ENCODE data around the gene ILK. TPM values are rescaled to one million over a fixed set of nuclear protein-coding genes. Genes with fewer than 3 reads are reported as not detected.

The ILK gene
- 100 to 1,000 TPM; 125 to 136 TPM for total RNA-seq
- polyA plus RNA-seq (2013, experiment 1 of 2) = 117 TPM
- 112 TPM for polyA plus RNA-seq (2013, experiment 2 of 2)
- long read RNA-seq, experiment 1, transcript ILK-202 (12 exons, 2,074 nt) = minor isoform, 10 of 65 reads
- long read RNA-seq, experiment 1, transcript ILK-203 (13 exons, 1,692 nt) = major isoform, 13 of 65 reads
- long read RNA-seq, experiment 1, transcript ILK-201 (13 exons, 1,802 nt) = minor isoform, 7 of 65 reads
- long read RNA-seq, experiment 1, partial matches to known transcripts = 22 of 65 reads
- long read RNA-seq, experiment 1, other reads (novel, unspliced or antisense) = 12 of 65 reads
- long read RNA-seq, experiment 2, transcript ILK-212 (12 exons, 1,617 nt) = minor isoform, 51 of 281 reads
- long read RNA-seq, experiment 2, transcript ILK-201 (13 exons, 1,802 nt) = minor isoform, 63 of 281 reads
- long read RNA-seq, experiment 2, transcript ILK-203 (13 exons, 1,692 nt) = major isoform, 111 of 281 reads
- long read RNA-seq, experiment 2, partial matches to known transcripts = 10 of 281 reads
- long read RNA-seq, experiment 2, other reads (novel, unspliced or antisense) = 42 of 281 reads
- long read RNA-seq, experiment 3, transcript ILK-202 (12 exons, 2,074 nt) = minor isoform, 39 of 938 reads
- long read RNA-seq, experiment 3, transcript ILK-203 (13 exons, 1,692 nt) = major isoform, 496 of 938 reads
- long read RNA-seq, experiment 3, transcript ILK-212 (12 exons, 1,617 nt) = minor isoform, 24 of 938 reads
- long read RNA-seq, experiment 3, transcript ILK-201 (13 exons, 1,802 nt) = minor isoform, 258 of 938 reads
- long read RNA-seq, experiment 3, partial matches to known transcripts = 10 of 938 reads
- long read RNA-seq, experiment 3, other reads (novel, unspliced or antisense) = 106 of 938 reads
- long read RNA-seq, experiment 4, transcript ILK-201 (13 exons, 1,802 nt) = minor isoform, 50 of 244 reads
- long read RNA-seq, experiment 4, transcript ILK-212 (12 exons, 1,617 nt) = minor isoform, 40 of 244 reads
- long read RNA-seq, experiment 4, transcript ILK-202 (12 exons, 2,074 nt) = minor isoform, 12 of 244 reads
- long read RNA-seq, experiment 4, transcript ILK-203 (13 exons, 1,692 nt) = major isoform, 91 of 244 reads
- long read RNA-seq, experiment 4, partial matches to known transcripts = 16 of 244 reads
- long read RNA-seq, experiment 4, other reads (novel, unspliced or antisense) = 34 of 244 reads

DNA sequence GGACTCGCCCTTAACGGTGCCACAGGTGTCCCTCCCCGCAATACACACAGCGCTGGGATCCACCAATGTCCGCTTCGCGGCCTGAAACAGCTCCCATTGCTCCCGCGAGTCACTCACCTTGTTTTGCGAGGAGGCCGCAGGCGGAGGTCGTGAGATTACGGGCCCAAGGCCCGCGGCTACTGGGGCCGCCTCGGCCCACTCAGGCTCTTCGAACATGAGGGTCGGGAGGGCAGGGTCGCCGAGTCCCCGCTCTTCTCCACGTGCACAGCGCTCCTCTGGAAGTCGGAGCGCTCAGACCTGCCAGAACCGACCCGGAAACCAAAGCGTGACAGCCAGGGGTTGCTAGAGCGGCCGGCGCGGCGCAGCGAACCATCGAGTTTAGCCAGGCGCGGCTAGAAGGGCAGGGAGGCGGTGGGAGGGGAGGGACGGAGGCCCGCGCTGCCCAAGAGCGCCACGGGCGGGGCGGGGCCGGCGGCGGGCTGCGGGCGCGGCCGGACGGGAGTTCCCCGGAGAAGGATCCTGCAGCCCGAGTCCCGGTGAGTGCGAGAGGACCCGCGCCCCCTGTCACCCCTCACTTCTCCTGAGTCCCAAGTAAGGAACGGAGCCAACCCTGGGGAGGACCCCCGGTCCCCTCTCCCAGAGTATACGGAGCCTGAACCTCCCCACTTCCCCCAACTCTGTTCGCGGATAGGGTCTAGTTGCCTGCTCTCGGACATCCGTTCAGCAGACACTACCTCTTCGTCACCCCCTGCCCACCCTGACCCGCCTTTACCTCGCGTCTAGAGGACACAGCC, at the start of gene ILK, which contains the start of gene RRP8:
TSS of gene ILK (plus strand) at position 488 of the 794 bp plus-strand sequence. CDS start 498 bp downstream, outside the sequence.
TSS of gene RRP8 (minus strand) at position 330 of the 794 bp plus-strand sequence. CDS start at position 216, 114 bp downstream.
- Histone ChIP-seq H3K27ac (ENCODE audit: low read depth, low read length) (peak within 1 kb of the TSS; percentile 67), H3K4me3 (ENCODE audit: low read length) (peak within 1 kb of the TSS; percentile 93), H3K36me3 (ENCODE audit: control insufficient read depth, insufficient read depth, low read length) (peaks cover 45% of the 10 kb centered on the region), H3K9ac (ENCODE audit: extremely low read depth, low read length, poor library complexity, severe bottlenecking) (peak within 1 kb of the TSS; percentile 82), H3K27me3 (ENCODE audit: control insufficient read depth, insufficient read depth, low read length, poor library complexity, severe bottlenecking) (no peaks in the 10 kb centered on the region), H3K4me1 (ENCODE audit: control insufficient read depth, insufficient read depth, low read length) (peaks cover 5% of the 10 kb centered on the region), H3K9me3 (ENCODE audit: control insufficient read depth, low read length) (no peaks in the 10 kb centered on the region)
- peak; percentile 97 for DNase-seq
- no peaks in the 10 kb centered on the region for H3K9me3 Mint-ChIP-seq
- TF ChIP-seq, protein P1, sequence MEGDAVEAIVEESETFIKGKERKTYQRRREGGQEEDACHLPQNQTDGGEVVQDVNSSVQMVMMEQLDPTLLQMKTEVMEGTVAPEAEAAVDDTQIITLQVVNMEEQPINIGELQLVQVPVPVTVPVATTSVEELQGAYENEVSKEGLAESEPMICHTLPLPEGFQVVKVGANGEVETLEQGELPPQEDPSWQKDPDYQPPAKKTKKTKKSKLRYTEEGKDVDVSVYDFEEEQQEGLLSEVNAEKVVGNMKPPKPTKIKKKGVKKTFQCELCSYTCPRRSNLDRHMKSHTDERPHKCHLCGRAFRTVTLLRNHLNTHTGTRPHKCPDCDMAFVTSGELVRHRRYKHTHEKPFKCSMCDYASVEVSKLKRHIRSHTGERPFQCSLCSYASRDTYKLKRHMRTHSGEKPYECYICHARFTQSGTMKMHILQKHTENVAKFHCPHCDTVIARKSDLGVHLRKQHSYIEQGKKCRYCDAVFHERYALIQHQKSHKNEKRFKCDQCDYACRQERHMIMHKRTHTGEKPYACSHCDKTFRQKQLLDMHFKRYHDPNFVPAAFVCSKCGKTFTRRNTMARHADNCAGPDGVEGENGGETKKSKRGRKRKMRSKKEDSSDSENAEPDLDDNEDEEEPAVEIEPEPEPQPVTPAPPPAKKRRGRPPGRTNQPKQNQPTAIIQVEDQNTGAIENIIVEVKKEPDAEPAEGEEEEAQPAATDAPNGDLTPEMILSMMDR (conservative IDR thresholded peaks at IDR 0.05) = no peak
- no peaks in the 10 kb centered on the region for H3K27me3 Mint-ChIP-seq (ENCODE audit: insufficient read depth)
- H3K4me3 Mint-ChIP-seq = no peak within 1 kb of the TSS
- H3K27ac Mint-ChIP-seq = no peak within 1 kb of the TSS
- H3K4me1 Mint-ChIP-seq = peaks cover 14% of the 10 kb centered on the region
- peaks cover 28% of the 10 kb centered on the region for H3K36me3 Mint-ChIP-seq (ENCODE audit: low read depth)
- WGBS, 2 experiments (ENCODE audit: insufficient coverage in 1 of 2, insufficient read length in 1 of 2) = 0 to 2% methylated on average over 15 to 72 of the region's 72 CpGs

DNA sequence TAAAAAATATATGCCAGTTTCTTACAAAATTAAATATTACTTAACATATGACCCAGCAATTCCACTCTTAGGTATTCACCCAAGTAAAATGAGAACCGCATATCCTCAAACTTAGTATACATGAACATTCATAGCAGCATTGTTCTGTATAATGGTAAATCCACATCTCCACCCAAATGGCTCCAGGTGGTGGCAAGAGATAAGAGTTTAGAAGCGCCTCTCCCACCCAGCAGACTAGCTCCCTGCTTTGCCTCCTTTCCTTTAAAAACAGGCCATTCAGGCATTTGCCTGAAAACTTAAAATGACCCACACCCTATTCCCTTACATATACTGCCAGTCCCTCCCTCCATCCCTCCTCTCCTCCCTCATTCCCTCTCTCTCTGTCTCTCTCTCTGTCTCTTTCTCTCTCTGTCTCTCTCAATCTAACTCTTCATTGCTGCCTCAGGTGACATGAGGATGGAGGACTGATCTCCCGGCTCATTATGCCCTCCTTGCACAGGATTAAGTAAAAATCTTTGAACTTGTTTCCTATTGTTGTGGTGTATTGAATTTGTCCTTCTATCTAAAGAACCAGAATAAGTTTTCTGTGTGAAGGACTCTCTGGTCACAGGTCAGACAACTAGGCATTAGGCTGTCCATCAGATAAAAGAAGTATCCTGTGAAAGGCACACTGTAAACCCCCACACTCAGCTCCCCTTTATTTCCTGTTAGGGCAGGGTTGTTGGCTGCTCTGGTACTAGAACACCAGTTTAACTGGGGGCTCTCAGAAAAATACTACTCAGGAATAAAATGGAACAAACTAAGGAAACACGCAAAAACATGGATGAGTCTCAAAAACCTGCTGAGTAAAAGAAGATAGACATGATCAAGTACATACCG, 48.5 kb upstream of the ILK start:
- Histone ChIP-seq H3K27me3 (ENCODE audit: control insufficient read depth, insufficient read depth, low read length, poor library complexity, severe bottlenecking) (no peaks in the 10 kb centered on the region), H3K4me1 (ENCODE audit: control insufficient read depth, insufficient read depth, low read length) (no peaks in the 10 kb centered on the region), H3K9me3 (ENCODE audit: control insufficient read depth, low read length) (no peaks in the 10 kb centered on the region), H3K27ac (ENCODE audit: low read depth, low read length) (no peak overlapping the region), H3K36me3 (ENCODE audit: control insufficient read depth, insufficient read depth, low read length) (no peaks in the 10 kb centered on the region), H3K4me3 (ENCODE audit: low read length) (no peak overlapping the region), H3K9ac (ENCODE audit: extremely low read depth, low read length, poor library complexity, severe bottlenecking) (no peak overlapping the region)
- DNase-seq = no peak
- TF ChIP-seq, protein P1 (conservative IDR thresholded peaks at IDR 0.05) = no peak
- Mint-ChIP-seq H3K27ac (no peak overlapping the region), H3K36me3 (ENCODE audit: low read depth) (no peaks in the 10 kb centered on the region), H3K27me3 (ENCODE audit: insufficient read depth) (no peaks in the 10 kb centered on the region), H3K4me3 (no peak overlapping the region), H3K9me3 (no peaks in the 10 kb centered on the region), H3K4me1 (peaks cover 4% of the 10 kb centered on the region)
- WGBS, 2 experiments (ENCODE audit: insufficient coverage in 1 of 2, insufficient read length in 1 of 2) = 96 to 100% methylated on average over 2 to 5 of the region's 5 CpGs

All from endodermal cell (in vitro differentiated cells).